ENCODE results near the gene NOP16.

GRCh38 chr5:176368726-176369125 lies 19.7 kb downstream of the NOP16 start:
- TF ChIP-seq POLR2AphosphoS5 (IDR thresholded peaks at IDR 0.05; ENCODE audit: low read depth, low read length) (no peak), TAF1 (IDR thresholded peaks at IDR 0.05; ENCODE audit: borderline replicate concordance, low read depth, low read length) (no peak), POLR2A (IDR thresholded peaks at IDR 0.05; ENCODE audit: low read depth, low read length) (no peak)
